A673 (cell line): ENCODE results near the gene ANKRD44. TPM values are rescaled to one million over a fixed set of nuclear protein-coding genes. Genes with fewer than 3 reads are reported as not detected.

Source experiments
- BruUV-seq: library from RNA; stranded (reverse); fragments of 400-500 nt; replicated peaks from 2 replicates; lab custom pipeline; 2021; lab: Mats Ljungman, UMichigan
- CTCF ChIA-PET: fragments of 300-600 bp; sonication (Branson Sonifier 250); formaldehyde crosslinking; loops from one replicate; lab custom pipeline; 2022; ENCODE audit warnings: antibody characterized with exemption; lab: Charles Lee
- POLR2A ChIA-PET: fragments of 300-600 bp; sonication (Branson Sonifier 250); formaldehyde crosslinking; loops from one replicate; lab custom pipeline; 2022; ENCODE audit warnings: antibody characterized with exemption; ENCODE audit not compliant: low non-redundant PET; lab: Charles Lee
- DNase-seq: peaks from one replicate; pipeline ENCODE4 v3.0.0-alpha.2; 2015; ENCODE audit warnings: low spot score
- H3K27ac ChIP-seq: fragments of 200-600 bp; sonication (generic); 2 replicates; pipeline ENCODE4 v1.5.1; 2016; ENCODE audit warnings: mixed run types, low read depth, mild to moderate bottlenecking, mixed read lengths, antibody characterized with exemption, low read length; ENCODE audit not compliant: poor library complexity, severe bottlenecking
- H3K27me3 ChIP-seq: fragments of 200-600 bp; sonication (generic); replicated peaks from 2 replicates; pipeline ENCODE4 v1.6.1; 2017; ENCODE audit warnings: mixed run types, low read depth, mild to moderate bottlenecking, mixed read lengths, antibody characterized with exemption, low read length; ENCODE audit not compliant: insufficient read depth, poor library complexity
- H3K36me3 ChIP-seq: fragments of 200-600 bp; sonication (generic); 2 replicates; pipeline ENCODE4 v1.6.1; 2016; ENCODE audit warnings: mixed run types, mild to moderate bottlenecking, mixed read lengths, antibody characterized with exemption, low read length; ENCODE audit not compliant: insufficient read depth, poor library complexity, severe bottlenecking
- H3K4me1 ChIP-seq: fragments of 200-600 bp; sonication (generic); 2 replicates; pipeline ENCODE4 v1.6.1; 2017; ENCODE audit warnings: mixed run types, mild to moderate bottlenecking, mixed read lengths, antibody characterized with exemption, low read length; ENCODE audit not compliant: insufficient read depth, poor library complexity, severe bottlenecking
- H3K4me3 ChIP-seq: fragments of 200-600 bp; sonication (generic); 2 replicates; pipeline ENCODE4 v1.5.1; 2016; ENCODE audit warnings: low read depth, mixed run types, mild to moderate bottlenecking, mixed read lengths, low read length; ENCODE audit not compliant: poor library complexity, severe bottlenecking
- H3K9me3 ChIP-seq: fragments of 200-600 bp; sonication (generic); 2 replicates; pipeline ENCODE4 v1.6.1; 2016; ENCODE audit warnings: mixed run types, low read depth, mild to moderate bottlenecking, mixed read lengths, antibody characterized with exemption, low read length; ENCODE audit not compliant: poor library complexity, severe bottlenecking
- CTCF ChIP-seq: fragments of 300-800, 200-600 bp; sonication (generic); conservative IDR thresholded peaks from 2 replicates; pipeline ENCODE4 v1.5.1; 2017; ENCODE audit warnings: low read depth, mild to moderate bottlenecking, antibody characterized with exemption, low read length, moderate library complexity, mixed read lengths
- EZH2 ChIP-seq: fragments of 200-600 bp; sonication (generic); IDR thresholded peaks from 2 replicates; pipeline ENCODE4 v1.6.1; 2017; ENCODE audit warnings: borderline replicate concordance, low read depth, mild to moderate bottlenecking, mixed read lengths, antibody characterized with exemption, low read length; ENCODE audit not compliant: poor library complexity, severe bottlenecking
- intact Hi-C: fragments of 100-400 bp; cut with micrococcal nuclease; formaldehyde crosslinking; loops from one replicate; pipeline ENCODE4 v1.10.0; 2022; ENCODE audit not compliant: unreplicated experiment
- total RNA-seq: library from RNA; stranded (reverse); gene quantifications from 2 replicates; pipeline ENCODE4 v1.2.3, GENCODE V29; 2021

Gene ANKRD44
- total RNA-seq, 1 experiment from 2014 or later = 17.0 TPM

- Histone ChIP-seq H3K36me3 (no peaks in the 10 kb centered on the region), H3K4me3 (no peak overlapping the region), H3K4me1 (no peaks in the 10 kb centered on the region), H3K27me3 (no peaks in the 10 kb centered on the region), H3K27ac (no peak overlapping the region), H3K9me3 (no peaks in the 10 kb centered on the region)
- no peak for DNase-seq
- POLR2A ChIA-PET = no interaction called here
- intact Hi-C loops = no loop called here
- CTCF ChIA-PET = no interaction called here
- BruUV-seq = no TSS peak
- TF ChIP-seq CTCF (no peak), EZH2 (no peak)
Observed at GRCh38 chr2:197131558-197131855, 179.1 kb downstream of the ANKRD44 start.

- H3K27ac ChIP-seq = no peak overlapping the region
- CTCF ChIA-PET = no interaction called here
- no peaks in the 10 kb centered on the region for H3K4me1 ChIP-seq
- POLR2A ChIA-PET = no interaction called here
- no peaks in the 10 kb centered on the region for H3K36me3 ChIP-seq
- no peak for DNase-seq
- intact Hi-C loops = no loop called here
- H3K27me3 ChIP-seq = no peaks in the 10 kb centered on the region
- TF ChIP-seq CTCF = no peak
- no peak for TF ChIP-seq EZH2
- no peaks in the 10 kb centered on the region for H3K9me3 ChIP-seq
- BruUV-seq = no TSS peak
- no peak overlapping the region for H3K4me3 ChIP-seq
Observed at GRCh38 chr2:197130318-197130717, 180.3 kb downstream of the ANKRD44 start.

- no peak for DNase-seq
- ChIA-PET CTCF (no interaction called here), POLR2A (no interaction called here)
- Histone ChIP-seq H3K4me3 (no peak overlapping the region), H3K27ac (no peak overlapping the region), H3K36me3 (no peaks in the 10 kb centered on the region), H3K4me1 (no peaks in the 10 kb centered on the region), H3K27me3 (no peaks in the 10 kb centered on the region), H3K9me3 (no peaks in the 10 kb centered on the region)
- intact Hi-C loops = no loop called here
- BruUV-seq = no TSS peak
- no peak for TF ChIP-seq EZH2
- no peak for TF ChIP-seq CTCF
Observed at GRCh38 chr2:197128897-197129296, 181.7 kb downstream of the ANKRD44 start.
